Measurements from ENCODE around the gene MVK.

The MVK gene

DNA sequence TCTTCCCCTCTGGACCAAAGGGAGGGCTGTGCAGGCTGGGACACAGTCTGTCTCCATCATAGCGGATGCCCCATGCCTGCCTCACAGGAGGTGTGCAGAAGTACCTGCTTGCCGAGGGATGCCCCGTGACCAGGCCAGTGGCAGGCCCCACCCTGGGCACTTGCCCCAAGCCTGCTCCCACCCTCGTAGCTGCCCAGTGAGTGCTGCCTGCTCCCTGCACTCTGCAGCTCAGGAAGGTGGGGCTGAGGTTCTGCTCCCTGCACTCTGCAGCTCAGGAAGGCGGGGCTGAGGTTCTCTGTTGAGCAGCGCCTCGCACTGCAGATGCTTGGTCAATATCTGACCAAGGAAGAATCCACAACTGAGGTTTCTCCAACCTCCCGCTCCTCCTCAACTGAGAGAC, 7.2 kb upstream of the MVK start:
- DNase-seq (ENCODE audit: low read depth in 2 of 2), result no peak

DNA sequence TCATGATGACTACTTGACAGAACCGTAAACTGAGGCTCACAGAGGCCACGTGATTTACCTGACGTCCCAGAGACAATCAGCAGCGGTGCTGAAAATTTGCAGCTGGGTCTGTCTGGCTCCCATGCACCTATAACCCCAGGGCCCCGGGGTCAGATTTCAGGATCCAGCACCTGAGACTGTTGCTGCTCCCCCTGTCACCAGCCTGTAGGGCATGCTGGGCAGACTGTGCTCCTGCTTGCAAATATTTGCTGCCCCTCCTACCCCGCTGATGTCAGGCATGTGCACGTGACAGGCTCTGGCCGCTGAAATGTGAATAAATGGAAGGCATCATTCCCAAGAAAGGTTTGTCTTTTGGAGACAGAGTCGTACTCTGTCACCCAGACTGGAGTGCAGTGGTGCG, 6.3 kb upstream of the MVK start:
- DNase-seq (ENCODE audit: low read depth in 2 of 2), result no peak

DNA sequence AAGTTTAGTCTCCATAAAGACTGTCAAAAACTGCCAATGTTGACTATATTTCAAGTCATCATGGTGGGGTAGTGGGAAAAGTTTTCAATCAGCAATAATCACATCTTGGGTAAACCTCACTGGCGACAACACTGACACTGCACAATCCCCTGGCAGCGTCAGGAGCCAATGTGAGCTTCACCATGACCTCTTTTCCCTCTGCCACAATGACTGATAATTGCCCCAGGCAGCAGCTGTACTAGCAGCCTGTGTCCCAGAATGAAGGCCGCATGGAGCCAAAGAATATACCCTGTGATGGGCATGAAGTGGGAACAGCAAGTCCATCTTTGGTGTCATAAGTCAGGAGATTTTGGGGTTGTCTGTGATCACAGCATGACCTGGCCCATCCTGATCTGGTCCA, 5.6 kb upstream of the MVK start:
- DNase-seq (ENCODE audit: low read depth in 2 of 2), result no peak

DNA sequence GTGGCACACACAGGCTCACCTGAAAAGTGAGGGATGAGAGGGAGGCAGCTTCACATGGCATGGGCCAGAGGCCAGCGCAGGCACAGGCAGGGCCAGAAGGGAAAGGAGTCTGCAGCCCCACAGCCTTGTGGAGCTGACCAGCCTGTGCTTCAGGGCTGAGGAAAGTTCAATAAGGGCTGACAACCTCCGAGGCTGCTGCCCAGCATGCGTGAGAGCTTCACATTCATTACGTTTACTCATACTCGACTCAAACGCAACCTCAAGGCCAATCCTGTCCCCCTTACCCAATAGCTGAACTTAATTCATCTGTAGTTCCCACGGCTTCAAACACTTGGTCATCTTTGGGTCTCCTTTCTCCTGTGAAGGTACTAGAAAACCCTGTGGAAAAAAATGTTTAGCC, 5.1 kb upstream of the MVK start:
- no peak for DNase-seq (ENCODE audit: low read depth in 2 of 2)

DNA sequence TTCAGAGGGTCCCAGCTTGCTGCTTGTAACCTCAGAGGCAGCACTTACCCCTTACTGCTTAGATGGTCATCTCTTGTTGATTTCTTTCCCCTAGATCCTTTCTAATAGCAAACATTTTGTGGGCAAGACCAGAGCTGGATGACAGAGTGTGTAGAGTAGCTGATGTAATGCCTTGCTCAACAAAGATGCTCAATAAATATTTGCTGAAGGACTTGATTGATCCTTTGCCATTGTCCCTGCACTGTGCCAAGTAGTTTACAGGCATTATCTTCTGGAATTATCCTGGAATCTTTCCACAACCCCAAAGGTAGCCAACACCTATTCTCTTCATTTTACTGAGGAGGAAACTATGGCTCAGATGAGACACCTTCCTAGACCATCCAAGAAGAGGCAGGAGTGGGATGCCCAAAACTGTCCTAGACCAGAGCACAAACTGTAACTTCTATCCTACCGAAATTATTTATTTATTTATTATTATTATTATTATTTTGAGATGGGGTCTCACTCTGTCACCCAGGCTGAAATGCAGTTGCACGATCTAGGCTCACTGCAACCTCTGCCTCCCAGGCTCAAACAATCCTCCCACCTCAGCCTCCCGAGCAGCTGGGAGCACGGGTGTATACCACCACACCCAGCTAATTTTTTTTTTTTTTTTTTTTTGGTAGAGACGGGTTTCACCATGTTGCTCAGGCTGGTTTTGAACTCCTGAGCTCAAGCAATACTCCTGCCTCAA, 1.7 kb upstream of the MVK start:
- no peak for DNase-seq (ENCODE audit: low read depth in 2 of 2)

GRCh38 chr12:109572506-109572845, 1.1 kb upstream of the MVK start:
- DNase-seq (ENCODE audit: low read depth in 2 of 2), result no peak

DNA sequence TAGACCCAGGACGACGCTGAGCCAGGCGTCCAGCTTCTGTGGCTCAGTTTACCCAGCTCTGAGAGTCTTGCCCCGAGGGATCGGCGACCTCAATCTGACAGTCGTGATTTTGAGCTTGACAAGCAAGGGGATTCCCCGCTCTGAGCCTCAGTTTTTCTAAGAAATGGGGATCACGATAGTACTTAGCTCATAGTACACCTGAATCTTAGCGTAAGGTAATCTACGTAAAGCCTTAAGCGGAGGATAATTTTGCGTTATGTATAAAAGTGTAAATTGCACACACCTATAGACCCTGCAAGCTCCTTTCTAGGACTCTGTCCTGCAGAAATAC, 285 bp downstream of the MVK start:
- DNase-seq (ENCODE audit: low read depth in 2 of 2), result no peak

DNA sequence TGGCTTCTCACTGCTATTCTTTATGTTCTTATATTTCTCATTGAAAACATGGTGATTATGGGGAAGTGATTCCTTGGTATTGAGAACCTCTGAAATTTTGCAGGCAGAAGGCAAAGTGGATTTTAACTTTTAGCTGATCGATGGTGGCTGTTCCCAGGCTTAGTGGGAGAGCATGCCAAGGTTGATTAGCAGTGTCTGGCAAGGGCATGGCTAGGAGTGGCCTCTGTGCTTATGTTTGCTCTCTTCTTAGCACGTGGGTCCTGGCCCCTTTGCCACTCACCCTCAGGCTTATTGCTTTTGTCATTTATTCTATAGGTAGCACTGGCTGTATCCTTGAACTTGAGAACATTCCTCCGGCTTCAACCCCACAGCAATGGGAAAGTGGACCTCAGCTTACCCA, 2.1 kb downstream of the MVK start:
- DNase-seq (ENCODE audit: low read depth in 2 of 2), result no peak

GRCh38 chr12:109577311-109577710, 3.7 kb downstream of the MVK start:
- no peak for DNase-seq (ENCODE audit: low read depth in 2 of 2)

DNA sequence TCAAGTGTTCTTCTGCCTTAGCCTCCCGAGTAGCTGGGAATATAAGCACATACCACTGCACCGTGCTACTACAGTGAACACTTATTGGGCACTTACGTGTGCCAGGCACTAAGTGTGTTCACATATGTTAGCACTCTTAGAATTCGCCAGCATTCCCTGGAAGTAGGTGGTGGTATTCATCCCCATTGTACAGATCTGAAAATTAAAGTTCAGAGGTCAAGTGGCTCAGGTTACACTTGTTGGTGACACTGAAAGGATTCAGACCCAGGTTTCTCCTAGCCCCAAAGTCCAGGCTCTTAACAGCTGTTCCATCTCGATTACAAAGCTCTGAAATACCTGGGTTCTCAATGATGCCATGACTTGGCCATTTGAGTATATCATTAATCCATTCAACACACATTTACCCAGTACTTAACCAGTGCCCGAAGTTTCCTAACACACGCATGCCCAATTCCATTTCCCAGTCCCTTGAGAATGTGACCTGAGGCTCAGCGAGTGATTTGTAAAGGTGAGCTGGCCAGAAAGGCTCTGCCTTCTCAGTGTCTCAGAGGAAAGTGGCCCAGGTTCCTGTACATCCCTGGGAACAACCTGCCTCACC, 4.8 kb downstream of the MVK start:
- DNase-seq (ENCODE audit: low read depth in 2 of 2), result no peak

GRCh38 chr12:109579639-109580038, 6.0 kb downstream of the MVK start:
- no peak for DNase-seq (ENCODE audit: low read depth in 2 of 2)

- DNase-seq (ENCODE audit: low read depth in 2 of 2), result no peak
Measured at GRCh38 chr12:109580272-109580671, 6.7 kb downstream of the MVK start.

DNA sequence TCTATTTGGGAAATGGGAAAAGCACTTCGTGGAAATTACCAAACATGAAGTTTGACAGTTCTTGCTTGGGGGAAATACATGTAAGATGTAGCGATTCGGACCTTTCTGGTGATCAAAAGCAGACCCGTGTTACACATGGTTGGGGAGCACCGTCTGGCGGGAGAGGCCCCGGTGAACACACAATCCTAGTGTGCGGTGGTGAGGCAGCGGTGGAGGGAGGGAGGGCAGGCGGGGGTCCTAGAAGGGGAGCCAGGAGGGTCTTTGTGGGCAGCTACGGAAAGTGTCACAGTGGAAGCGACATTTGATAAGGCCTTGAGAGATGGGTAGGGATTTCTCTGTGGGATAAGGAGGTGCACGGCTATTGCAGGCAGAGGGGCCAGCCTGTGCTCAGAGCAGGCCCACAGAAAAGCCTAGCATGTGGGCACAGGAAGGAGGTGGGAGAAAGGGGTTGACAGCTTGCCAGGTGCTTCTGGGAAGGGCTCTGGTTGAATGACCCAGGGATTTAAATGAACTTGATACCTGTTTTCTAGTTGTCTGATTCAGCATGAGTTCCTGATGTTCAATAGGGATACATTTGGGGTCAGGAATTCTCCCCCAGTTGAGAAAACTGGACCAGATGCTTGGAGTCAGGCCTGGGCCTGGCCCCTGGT, 7.2 kb downstream of the MVK start:
- no peak for DNase-seq (ENCODE audit: low read depth in 2 of 2)

- DNase-seq (ENCODE audit: low read depth in 2 of 2), result no peak
Measured at GRCh38 chr12:109581334-109581691, 7.7 kb downstream of the MVK start.

- no peak for DNase-seq (ENCODE audit: low read depth in 2 of 2)
Measured at GRCh38 chr12:109581856-109582255, 8.3 kb downstream of the MVK start.

DNA sequence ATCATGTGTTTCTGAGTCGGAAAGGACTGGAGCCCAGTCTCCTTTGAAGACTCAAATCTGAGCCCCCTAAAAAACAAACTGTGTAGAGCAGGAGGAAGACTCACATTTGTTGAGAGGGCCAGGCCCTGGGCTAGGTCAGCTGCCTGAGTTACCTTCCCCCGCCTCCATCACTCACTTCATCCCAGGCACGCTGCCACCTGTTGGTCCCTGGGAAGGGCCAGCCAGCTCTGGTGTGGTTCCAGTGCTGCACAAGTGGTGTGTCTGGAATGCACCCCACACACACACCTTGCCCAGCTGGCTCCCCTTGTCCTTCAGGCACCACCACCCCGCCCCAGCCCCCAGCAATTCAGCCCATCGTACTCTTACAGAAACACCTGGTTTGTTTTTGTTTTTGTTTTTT, 9.0 kb downstream of the MVK start:
- DNase-seq (ENCODE audit: low read depth in 2 of 2), result no peak

DNA sequence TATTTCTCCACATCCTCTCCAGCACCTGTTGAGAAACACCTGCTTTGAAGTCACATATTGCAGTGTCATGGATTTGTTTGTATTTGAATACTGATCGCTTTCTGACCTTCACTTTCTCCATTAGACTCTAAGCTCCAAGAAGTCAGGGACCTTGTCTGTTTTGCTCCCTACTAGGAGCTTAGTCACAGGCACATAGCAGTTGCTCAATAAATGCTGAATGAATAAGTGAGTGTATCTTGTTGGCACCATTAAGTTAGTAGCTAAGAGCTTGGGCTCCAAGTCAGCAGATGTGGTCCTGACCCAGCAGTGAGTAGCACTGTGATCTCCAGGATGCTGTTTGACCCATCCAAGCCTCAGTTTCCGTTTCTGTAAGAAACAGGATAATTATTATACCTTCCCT, 10.1 kb downstream of the MVK start:
- no peak for DNase-seq (ENCODE audit: low read depth in 2 of 2)

DNA sequence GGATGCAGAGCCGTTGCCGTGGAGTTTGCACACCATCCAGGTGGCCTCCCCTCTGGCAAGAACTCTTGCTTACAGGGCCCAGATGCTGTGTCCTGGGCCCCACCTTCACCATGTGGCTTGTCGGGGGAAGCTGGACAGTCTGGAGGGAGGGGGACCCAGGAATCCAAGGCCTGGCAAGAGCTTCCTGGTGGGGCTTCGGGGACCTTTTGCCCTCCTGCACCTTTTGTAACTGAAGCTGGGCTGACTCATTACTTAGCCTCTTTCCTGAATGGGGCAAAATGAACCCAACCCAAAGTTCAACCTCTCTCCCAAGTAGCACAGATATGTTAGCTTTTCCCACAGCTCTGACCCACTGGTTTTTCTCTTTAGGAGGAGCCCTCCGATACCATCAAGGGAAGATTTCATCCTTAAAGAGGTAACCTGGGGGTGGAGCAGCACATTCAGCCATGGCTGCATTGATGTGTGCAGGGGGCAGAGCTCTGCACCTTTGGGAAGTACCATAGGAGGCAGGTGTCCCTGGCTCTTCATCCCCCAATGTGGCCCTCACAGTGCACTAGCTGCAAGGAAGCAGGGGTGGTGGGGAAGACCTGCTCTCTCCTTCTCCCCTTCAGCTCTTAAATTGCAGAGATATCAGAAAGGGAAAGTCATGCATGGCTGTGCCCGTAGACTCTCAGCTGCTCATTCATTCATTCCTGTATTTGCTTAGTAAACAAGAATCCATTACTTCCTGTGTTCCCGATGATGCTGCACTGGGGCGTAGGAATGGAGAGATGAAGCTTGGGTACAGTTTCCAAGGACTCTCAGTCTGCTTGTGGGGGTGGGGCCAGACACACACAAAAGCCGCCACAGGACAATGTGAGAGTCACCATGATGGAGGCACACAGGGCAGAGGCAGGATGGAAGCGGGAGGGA, 13.0 kb downstream of the MVK start:
- no peak for DNase-seq (ENCODE audit: low read depth in 2 of 2)

- no peak for DNase-seq (ENCODE audit: low read depth in 2 of 2)
Measured at GRCh38 chr12:109587921-109588320, 14.3 kb downstream of the MVK start.

- no peak for DNase-seq (ENCODE audit: low read depth in 2 of 2)
Measured at GRCh38 chr12:109588461-109589239, 15.1 kb downstream of the MVK start.

DNA sequence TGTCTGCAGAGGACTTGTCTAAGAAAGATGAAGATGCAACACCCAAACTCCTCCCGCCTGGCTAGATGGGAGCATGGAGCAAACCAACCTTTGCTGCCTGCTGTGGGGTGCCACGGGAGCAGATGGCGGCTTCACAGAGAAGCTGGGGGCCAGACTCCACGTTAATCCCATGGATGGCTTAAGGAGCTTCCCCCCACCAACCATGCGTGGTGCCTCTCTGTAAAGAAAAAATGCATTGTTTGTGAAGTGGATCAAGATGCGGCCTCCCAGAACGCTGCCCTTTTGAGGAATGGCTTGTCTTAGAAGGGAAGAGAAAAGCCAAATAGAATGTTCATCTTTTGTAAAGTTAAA, 15.6 kb downstream of the MVK start:
- DNase-seq (ENCODE audit: low read depth in 2 of 2), result no peak

DNA sequence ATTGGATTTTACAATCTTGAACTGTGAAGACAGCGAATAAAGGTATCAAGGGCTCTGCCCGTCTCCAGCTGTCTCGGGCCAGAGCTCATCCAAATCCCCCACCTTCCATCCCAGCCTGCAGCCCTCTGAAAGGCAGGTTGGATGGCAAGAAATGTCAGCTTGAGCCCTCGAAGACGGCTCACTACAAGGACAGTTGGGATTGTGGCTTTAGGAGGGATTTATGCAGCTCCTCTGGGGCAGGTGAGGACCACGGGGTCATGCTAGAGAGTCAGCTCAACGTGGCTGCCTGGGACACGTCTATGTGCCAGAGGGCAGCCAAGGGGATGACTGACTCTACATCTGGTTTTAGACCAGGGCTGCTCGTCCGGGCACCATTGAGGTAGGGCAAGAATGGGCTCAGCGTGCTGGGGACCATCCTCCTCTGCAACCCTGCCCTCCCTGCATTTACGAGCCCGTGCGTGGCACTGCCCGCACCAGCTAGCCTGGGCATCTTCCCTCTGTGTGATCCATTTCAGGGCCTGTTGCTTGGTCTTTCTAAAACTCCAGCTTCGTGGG, 16.2 kb downstream of the MVK start:
- no peak for DNase-seq (ENCODE audit: low read depth in 2 of 2)
